Mucosa of rectum (tissue), 2 donors: ENCODE data around the gene DISP3.

Experiments used
- H3K27ac ChIP-seq, 2 donors: one replicate each; pipeline ENCODE4 v1.7.0; 2013; ENCODE audit warnings: inconsistent platforms in 2 of 2, low read depth in 2 of 2, low read length in 2 of 2
- H3K27me3 ChIP-seq, 2 donors: one replicate each; pipeline ENCODE4 v1.7.0; 2013; ENCODE audit warnings: low read length in 2 of 2; ENCODE audit not compliant: control insufficient read depth in 2 of 2, insufficient read depth in 2 of 2
- H3K36me3 ChIP-seq, 2 donors: one replicate each; pipeline ENCODE4 v1.7.0; 2013; ENCODE audit warnings: low read length in 2 of 2; ENCODE audit not compliant: control insufficient read depth in 2 of 2, insufficient read depth in 2 of 2
- H3K4me1 ChIP-seq, 2 donors: one replicate each; pipeline ENCODE4 v1.7.0; 2013; ENCODE audit warnings: low read length in 2 of 2, mild to moderate bottlenecking in 1 of 2; ENCODE audit not compliant: control insufficient read depth in 2 of 2, insufficient read depth in 2 of 2
- H3K4me3 ChIP-seq, 2 donors: one replicate each; pipeline ENCODE4 v1.7.0; 2013; ENCODE audit warnings: low read length in 2 of 2
- H3K9ac ChIP-seq, 2 donors: one replicate each; pipeline ENCODE4 v1.7.0; 2013; ENCODE audit warnings: low read length in 2 of 2, low read depth in 1 of 2, mild to moderate bottlenecking in 1 of 2
- H3K9me3 ChIP-seq, 2 donors: one replicate each; pipeline ENCODE4 v1.7.0; 2013; ENCODE audit warnings: low read length in 2 of 2; ENCODE audit not compliant: control insufficient read depth in 2 of 2
- donor health status: healthy.
- donor health status: Normal muscosa, but diverticular disease.

DISP3 gene

DNA sequence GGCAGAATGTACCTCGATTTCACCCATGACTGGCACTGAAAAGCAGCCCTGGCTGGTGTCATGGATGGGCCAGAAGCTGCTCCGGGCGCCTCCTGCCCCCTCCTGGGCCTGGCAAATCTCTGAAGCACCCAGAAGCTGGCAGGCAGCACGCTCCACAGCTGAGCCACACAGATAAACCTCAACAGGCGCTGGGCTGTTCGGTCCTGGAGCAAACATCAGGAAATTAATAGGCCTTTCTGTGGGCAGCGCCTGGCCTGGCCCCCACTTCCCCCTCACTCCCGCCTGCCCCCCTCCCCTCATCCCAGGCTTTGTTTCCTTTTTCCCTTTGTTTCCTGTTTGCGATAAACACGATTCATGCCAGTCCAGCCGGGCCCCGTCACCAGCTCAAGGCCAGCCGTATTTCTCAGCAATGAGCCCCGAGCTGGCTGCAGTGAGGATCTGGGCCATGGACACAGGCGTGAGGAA is 20.1 kb upstream of the DISP3 start:
- H3K27me3 ChIP-seq, result peaks cover 3 to 6% of the 10 kb centered on the region in 2 donors
- H3K9ac ChIP-seq, result no peak overlapping the region
- no peaks in the 10 kb centered on the region for H3K9me3 ChIP-seq
- no peaks in the 10 kb centered on the region for H3K4me1 ChIP-seq
- H3K27ac ChIP-seq, result no peak overlapping the region
- H3K36me3 ChIP-seq, result no peaks in the 10 kb centered on the region
- H3K4me3 ChIP-seq, result no peak overlapping the region

DNA sequence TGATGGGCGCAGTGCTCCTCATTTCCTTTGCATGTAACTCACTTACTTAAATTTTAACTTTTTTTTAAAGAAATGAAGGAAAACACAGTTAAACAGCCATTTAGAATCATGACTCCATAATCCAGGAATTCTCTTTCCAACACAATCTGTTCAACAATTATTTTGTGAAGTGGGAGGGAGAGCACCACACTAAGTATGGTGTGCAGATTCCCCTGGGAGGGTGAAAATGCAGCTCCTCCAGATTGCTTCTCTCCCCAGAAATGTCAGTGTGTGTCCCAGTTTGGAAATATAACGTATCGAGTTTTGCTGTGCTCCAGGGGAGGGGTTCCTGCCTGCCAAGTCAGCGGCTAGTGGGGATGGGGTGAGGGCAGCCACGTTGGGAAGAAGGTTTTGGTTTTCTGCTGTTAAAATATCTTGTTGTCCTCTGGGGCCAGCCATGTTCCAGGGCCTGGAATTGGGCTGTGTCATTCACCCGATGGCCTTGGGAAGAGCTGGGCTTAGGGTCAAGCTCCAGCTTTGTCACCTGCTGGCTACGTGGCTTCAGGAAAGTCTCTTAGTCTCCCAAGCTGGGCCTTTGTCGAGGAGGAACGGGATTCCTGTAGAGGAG is 17.3 kb upstream of the DISP3 start:
- peaks cover 3 to 6% of the 10 kb centered on the region in 2 donors for H3K27me3 ChIP-seq
- no peaks in the 10 kb centered on the region for H3K36me3 ChIP-seq
- no peak overlapping the region for H3K4me3 ChIP-seq
- no peak overlapping the region for H3K9ac ChIP-seq
- no peaks in the 10 kb centered on the region for H3K9me3 ChIP-seq
- no peak overlapping the region for H3K27ac ChIP-seq
- no peaks in the 10 kb centered on the region for H3K4me1 ChIP-seq

DNA sequence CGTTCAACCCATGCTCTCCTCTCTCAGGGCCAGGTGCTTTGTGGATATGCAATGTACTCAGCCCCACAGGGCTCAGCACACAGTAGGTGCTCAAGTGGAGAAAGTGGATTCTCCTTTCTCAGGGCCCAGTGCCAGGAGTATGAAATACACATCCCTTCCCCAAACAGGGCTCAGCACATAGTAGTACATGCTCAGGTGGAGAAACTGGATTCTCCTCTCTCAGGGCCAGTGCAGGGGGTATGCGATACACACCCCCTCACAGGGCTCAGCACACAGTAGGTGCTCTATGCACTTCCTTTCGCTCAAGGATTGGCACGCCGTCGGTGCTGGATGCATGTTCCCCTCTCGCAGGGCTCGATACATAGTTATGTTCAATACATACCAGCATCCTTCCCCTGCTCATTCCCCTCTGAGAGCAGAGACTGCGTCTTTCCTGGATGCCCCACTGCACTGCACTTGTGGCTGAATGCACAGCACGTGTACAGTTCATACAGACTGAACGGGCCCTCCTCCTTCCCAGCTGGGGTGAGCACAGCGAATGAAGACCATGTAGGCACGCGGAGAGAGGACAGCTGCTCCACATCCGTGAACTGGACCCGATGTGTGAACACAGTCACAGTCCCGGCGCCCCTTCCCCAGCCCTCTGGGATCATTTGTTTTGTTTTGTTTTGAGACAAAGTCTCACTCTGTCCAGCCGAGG is 16.6 kb upstream of the DISP3 start:
- no peak overlapping the region for H3K27ac ChIP-seq
- no peaks in the 10 kb centered on the region for H3K9me3 ChIP-seq
- H3K36me3 ChIP-seq, result no peaks in the 10 kb centered on the region
- H3K9ac ChIP-seq, result no peak overlapping the region
- H3K4me3 ChIP-seq, result no peak overlapping the region
- H3K4me1 ChIP-seq, result no peaks in the 10 kb centered on the region
- peaks cover 3 to 6% of the 10 kb centered on the region in 2 donors for H3K27me3 ChIP-seq

DNA sequence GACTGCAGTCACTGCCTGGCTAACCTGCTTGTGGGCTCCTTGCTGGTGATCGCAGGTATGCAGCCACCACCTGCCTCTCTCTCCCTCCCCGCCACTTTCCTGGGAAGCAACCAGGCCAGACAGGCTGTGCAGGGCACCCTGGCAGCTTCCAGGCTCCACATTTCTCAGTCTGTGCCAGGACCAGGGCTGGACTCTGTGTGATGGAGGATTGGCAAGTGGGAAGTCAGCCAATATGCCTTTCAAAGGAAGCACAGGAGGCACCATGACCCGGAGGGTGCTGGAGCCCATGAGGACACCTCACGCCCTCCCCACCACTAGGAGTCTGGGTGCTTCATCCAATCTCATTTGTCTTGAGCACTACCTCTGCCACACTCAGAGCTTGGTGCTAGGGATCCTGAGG is 15.8 kb upstream of the DISP3 start:
- no peaks in the 10 kb centered on the region for H3K9me3 ChIP-seq
- no peaks in the 10 kb centered on the region for H3K4me1 ChIP-seq
- H3K9ac ChIP-seq, result no peak overlapping the region
- peaks cover 3 to 6% of the 10 kb centered on the region in 2 donors for H3K27me3 ChIP-seq
- no peak overlapping the region for H3K4me3 ChIP-seq
- H3K27ac ChIP-seq, result no peak overlapping the region
- no peaks in the 10 kb centered on the region for H3K36me3 ChIP-seq

DNA sequence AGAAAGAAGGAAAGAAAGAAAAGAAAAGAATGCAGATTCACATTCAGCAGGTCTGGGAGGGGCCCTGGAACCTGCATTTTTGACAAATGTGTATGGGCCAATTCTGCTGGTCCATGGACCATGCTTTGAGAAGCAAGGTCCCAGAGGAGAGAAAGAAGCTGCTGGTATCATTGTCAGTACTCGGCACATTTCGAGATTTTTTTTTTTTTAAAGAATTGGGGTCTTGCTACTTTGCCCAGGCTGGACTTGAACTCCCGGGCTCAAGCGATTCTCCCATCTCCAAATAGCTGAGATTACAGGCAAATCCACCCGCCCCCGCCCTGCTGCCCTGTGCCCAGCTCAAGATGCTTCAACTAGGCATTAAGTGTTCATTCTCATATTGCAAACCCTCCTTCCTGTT is 13.6 kb upstream of the DISP3 start:
- Histone ChIP-seq H3K4me3 (no peak overlapping the region), H3K27ac (no peak overlapping the region), H3K9ac (no peak overlapping the region), H3K27me3 (peaks cover 4 to 6% of the 10 kb centered on the region in 2 donors), H3K9me3 (no peaks in the 10 kb centered on the region), H3K4me1 (no peaks in the 10 kb centered on the region), H3K36me3 (no peaks in the 10 kb centered on the region)

DNA sequence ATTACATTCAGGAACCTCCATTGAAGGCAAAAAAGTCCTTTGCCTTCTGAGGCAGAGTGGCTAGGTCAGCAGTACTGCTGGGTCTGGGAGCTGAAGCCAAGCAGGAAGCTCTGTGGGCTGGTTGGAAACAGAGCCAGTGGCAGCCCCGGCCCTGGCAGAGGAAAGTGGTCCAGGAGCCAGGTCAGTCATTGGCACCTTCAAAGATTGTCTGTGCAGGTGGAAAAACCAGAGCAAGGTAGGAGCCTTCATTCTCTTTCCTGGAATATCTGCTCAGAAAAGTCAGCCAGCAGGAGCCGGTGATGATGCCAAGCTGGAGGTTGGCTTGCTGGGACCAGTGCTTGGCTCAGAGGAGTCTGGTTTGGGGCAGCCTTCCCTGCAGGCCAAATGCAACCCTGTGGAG is 12.5 kb upstream of the DISP3 start:
- Histone ChIP-seq H3K9ac (no peak overlapping the region), H3K9me3 (no peaks in the 10 kb centered on the region), H3K4me3 (no peak overlapping the region), H3K27ac (no peak overlapping the region), H3K4me1 (no peaks in the 10 kb centered on the region), H3K36me3 (no peaks in the 10 kb centered on the region), H3K27me3 (peaks cover 4 to 6% of the 10 kb centered on the region in 2 donors)

DNA sequence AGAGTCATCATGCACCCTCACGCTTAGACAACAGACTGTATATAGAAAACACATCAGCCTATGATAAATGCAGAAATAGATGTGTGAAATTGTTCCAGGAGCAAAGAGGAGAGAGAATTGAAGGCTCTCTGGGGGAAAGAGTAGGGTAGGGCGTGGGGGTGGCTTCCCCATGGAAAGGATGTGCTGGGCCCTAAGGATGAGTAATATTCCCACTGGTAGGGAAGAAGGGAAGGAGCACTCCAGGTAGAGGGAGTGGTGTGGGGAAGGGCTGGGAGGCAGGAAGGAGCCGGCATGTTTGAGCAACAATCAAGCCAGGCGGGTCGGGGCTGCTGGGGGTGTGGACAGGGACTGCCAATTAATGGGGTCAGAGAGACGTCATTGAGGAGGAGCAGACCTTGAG is 10.1 kb upstream of the DISP3 start:
- H3K9ac ChIP-seq, result no peak overlapping the region
- H3K27me3 ChIP-seq, result peaks cover 2 to 4% of the 10 kb centered on the region in 2 donors
- no peaks in the 10 kb centered on the region for H3K4me1 ChIP-seq
- H3K36me3 ChIP-seq, result no peaks in the 10 kb centered on the region
- H3K27ac ChIP-seq, result no peak overlapping the region
- no peaks in the 10 kb centered on the region for H3K9me3 ChIP-seq
- H3K4me3 ChIP-seq, result no peak overlapping the region

DNA sequence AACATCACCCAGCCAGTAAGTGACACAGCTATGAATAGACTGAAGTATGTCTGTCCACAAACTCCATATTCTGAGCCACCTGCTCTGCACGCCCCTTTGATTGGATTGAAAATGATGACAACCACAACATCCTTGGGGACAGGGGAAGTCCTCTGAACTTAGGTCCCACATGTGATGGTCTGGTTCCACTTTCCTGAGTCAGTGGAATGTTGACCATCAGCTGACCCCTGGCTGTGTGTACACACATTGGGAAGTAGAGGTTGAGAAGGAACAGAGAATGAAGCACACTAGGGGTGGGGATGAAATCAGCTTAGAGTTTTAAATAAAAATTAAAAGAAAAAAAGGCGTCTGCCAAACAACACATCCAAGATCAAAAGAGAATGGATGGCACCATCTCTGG is 8.0 kb upstream of the DISP3 start:
- Histone ChIP-seq H3K36me3 (no peaks in the 10 kb centered on the region), H3K27me3 (peaks cover 0 to 4% of the 10 kb centered on the region in 2 donors), H3K9ac (no peak overlapping the region), H3K27ac (no peak overlapping the region), H3K4me1 (no peaks in the 10 kb centered on the region), H3K9me3 (no peaks in the 10 kb centered on the region), H3K4me3 (no peak overlapping the region)

DNA sequence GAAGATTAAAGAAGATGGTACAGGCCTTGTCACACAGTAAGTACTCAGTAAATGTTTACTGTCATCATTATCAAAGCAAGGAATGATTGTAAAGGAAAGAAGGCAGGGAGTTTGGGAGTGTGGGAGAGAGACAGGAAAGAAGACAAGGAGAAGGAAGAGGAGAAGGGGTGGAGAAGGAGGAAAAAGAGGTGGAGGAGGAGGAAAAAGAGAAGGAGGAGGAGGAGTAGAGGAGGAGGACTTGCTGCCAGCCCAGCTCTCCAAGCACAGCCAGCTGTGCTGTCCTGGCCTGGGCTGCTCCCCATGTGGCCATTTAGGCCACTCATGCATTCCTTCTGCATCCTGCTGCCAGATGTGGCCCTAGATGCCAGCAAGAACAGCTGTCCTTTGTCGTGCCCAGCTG is 7.5 kb upstream of the DISP3 start:
- no peaks in the 10 kb centered on the region for H3K36me3 ChIP-seq
- H3K27ac ChIP-seq, result no peak overlapping the region
- H3K9ac ChIP-seq, result no peak overlapping the region
- no peaks in the 10 kb centered on the region for H3K9me3 ChIP-seq
- H3K4me1 ChIP-seq, result no peaks in the 10 kb centered on the region
- H3K27me3 ChIP-seq, result peaks cover 0 to 10% of the 10 kb centered on the region in 2 donors
- no peak overlapping the region for H3K4me3 ChIP-seq

DNA sequence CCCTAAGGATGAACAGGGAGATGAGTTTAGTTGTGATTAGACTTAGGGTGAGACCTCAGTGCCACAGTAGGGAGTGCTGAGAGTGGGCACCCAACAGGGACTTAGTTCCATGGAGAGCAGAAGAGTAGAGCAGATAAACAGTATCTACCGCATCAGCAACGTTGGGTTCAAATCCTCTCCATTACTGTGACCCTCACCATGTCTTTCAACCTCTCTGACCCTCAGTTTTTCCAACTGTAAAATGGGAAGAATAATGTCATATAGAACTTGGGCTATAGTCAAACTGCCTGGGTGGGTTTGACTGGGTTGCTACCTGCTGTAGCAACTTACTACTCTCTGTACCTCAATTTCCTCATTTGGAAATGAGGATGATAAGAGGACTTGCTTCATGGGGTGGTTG is 6.7 kb upstream of the DISP3 start:
- Histone ChIP-seq H3K36me3 (no peaks in the 10 kb centered on the region), H3K4me1 (no peaks in the 10 kb centered on the region), H3K27me3 (peaks cover 0 to 18% of the 10 kb centered on the region in 2 donors), H3K27ac (no peak overlapping the region), H3K9ac (no peak overlapping the region), H3K9me3 (no peaks in the 10 kb centered on the region), H3K4me3 (no peak overlapping the region)
